ENCODE data around the gene DNAL1.
A peak's percentile ranks its signal among the peaks of the same experiment; 100 is the strongest.

Gene DNAL1

DNA sequence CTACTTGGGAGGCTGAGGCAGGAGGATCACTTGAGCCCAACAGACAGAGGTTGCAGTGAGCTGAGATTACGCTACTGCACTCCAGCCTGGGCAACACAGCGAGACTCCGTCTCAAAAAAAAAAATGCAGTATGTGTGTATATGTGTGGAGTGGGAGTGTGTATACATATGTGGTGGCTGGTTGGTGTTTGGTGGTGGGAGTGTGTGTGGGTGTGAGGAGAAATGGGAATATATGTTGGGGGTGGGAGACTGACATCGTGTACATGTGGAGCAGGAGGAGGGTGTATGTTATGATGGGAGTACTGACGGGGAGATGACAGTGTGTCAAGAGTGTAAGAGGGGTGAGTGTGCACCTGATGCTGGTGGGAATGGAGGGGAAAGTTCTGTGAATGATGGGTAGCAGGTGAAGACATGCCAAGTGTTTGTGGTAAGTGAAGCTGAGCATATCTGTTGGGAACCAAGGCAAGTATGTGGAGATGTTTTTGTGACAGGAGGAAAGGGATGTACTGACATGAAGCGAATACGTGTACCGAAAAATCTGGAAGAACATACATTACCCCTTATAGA, 65.2 kb downstream of the DNAL1 start:
- DNase-seq, result no peak

DNA sequence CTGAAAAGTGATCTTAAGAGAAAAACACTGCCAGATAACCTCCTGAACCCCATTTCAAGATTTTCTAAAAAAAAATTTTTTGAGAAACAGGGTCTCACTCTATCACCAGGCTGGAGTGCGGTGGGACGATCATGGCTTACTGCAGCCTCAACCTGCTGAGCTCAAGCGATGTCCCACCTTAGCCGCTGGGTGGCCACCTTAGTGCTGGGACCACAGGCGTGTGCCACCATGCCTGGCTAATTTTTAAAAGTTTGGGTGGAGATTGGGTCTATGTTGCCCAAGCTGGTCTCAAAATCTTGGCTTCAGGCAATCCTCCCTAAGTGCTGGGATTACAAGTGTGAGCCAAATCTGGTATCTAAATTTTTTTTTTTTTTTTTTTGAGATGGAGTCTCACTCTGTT, 66.0 kb downstream of the DNAL1 start:
- no peak for DNase-seq

DNA sequence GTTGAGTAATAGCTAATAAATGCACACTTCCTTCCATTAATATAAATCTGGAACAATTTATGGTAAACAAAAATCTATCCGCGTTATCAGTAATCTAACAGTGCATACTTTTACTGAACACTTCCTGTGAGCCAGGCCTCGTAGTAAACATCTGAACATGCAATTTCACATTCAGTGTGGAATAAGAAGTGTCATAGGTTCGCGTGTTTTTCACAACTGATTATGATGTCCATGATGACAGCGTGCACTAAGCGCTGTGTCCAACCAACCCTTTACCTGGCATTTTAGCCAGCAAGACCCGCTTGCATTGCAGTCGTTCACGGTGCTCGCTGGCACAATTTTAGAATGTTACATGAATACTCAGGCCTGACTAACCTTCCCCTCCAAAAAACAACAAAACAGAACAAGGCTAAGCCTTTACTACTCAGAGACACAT, 67.3 kb downstream of the DNAL1 start:
- no peak for DNase-seq

DNA sequence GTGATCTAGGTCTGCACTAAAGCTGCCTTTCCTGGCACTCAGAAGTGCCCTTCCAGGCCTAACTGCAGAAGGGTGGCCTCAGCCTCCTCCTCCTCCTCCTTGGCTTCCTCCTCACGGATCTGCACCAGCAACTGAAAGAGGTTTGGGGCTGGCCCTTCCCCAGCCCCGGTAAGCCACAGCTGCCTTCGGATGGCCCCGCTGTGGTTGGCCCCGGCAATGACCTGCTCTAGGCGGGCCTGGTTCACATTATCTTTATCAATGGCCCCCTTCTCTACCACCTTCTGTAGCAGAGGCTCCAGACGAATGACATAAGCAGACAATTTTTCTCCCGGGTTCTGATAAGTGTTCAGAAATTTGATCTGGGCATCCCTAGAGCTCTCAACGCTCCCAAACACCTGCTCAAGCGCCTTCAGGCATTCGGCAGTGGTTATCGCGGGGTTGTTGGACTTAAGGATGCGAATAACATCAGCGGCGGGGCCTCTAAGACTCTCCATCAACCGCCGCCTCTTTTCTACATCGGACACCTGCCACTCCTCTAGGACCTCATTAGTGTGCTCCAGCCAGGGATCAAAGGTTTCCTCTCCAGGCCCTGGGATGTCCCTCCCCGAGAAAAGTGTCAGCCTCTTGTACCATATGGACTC, 67.9 kb downstream of the DNAL1 start:
- DNase-seq, result peak; percentile 44 to 52

DNA sequence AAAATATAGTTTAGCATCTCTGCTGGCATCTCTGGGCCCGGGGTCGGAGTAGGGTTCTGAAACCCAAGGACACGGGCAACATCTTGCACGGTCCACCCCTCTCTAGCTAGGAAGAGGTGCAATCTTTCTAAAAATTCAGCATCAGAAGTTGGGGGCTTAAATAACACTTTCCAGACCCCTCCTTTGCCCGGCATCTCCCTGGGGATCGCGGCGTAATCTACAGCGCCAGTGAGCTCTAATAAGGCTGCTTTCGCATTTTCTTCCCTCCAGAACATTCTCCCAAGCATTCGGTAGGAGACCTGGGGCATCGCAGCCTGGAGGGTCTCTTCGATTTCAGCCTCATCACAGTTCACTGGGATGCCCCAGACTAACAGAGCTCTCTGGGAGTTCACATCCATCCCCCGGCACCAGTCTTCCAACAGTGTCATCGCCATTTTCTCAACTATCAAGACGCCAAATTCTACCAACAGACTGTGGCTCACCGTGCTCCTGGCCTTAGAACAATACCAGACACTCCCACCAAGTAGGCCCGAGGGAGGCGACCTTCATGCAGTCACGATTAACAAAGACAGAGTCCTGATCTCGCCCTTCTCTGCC, 68.5 kb downstream of the DNAL1 start:
- no peak for DNase-seq

DNA sequence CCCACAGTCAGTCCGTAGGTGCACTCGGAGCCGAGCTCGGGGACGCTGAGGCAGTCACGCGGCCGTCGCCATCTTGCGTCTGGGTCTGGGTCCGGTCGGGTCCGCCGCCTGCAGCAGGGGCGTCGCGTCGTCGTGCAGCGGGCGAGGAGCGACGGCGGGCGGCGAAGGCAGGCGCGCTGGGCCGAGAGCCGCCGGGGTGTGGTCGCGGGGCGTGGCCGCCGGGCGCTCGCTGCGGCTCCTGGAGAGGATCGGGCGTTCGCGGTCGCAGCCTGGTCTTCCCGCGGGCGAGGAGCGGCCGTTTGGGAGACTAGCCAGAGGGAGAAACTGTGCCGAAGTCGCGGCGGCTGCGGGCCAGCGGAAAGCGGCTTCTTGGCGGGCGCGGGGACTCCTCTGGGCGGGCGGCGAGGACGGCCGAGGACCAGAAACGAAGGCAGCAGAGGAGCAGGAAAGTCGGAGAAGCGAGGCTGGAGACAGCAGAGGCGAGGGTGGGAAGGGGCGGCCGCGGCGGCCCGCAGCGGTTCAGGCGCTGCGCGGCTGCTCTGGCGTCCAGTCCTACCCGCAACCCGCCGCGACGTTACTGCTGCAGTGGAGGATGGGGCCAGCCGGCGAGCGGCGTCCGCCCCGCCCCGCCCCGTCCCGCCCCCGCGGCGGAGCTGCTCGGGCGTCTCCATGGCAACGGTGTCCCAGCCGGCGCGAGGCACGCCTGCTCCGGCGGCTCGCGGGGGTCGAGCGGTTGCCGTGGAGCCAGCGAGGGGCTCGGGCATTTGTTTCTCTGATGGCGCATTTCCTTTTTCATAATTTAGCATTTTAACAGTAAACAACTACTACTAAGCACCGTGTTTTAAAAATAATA, 69.2 kb downstream of the DNAL1 start, which contains the start of gene PNMA1:
Gene PNMA1, minus strand, starts transcription at position 582 of the 853 bp plus-strand sequence. CDS start 745 bp downstream, outside the sequence.
- DNase-seq, result peak; percentile 71 to 72

DNA sequence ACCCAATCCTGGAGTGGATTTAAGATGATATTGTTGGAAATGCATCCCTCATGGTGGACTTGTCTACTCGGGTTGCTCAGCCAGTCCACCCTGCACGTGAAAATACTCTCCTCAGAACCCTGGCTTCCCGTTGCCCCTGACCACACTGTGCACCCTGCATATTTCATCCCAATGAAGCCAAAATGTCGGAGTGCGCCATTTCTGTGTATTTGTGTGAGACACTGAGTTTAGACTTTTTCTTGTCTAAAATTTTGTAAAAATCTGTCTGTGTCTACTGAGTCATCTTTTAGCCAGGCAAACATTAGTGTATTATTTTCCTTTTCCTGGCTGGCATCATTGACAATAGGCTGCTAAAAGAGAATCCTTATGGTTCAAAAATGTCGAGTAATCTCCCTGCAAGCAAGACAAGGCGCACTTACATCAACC, 69.9 kb downstream of the DNAL1 start:
- DNase-seq, result no peak

DNA sequence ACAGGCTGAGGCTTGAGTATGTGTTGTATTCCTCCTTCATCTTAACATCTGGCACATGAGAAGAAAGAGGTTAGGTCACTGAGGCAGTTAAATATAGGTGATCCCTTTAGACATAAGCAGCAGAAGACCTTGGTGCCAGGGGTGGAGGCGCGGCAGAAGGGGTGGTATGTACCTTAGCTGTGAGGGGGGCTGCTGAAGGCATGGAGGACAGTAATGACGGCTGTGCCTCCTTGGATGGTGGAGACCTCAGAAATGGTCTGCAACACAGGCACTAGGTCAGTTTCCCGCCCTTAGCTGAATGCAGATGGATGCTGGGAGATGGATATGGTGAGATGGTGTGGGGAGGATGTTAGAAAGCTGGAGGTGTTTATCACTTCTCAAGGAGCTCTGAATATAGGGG, 70.9 kb downstream of the DNAL1 start:
- no peak for DNase-seq

DNA sequence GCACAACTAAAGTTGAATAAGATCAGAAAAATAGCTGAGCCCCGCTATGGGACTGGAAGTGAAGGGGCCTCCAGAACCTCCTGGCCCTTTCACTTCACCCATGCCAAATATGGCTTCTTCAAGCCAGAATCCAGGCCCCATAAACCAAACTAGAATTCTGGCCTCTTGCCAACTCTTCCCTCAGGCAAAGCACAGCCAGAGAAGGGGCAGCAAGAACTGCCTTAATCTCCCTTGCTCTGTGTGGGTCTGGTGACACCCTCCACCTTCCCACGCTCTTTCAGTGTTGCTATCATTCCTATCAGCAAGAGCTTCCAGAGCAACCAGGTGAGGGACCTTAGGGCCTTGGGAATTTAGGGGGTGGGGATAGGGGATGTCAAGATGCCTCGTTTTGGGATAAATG, 72.5 kb downstream of the DNAL1 start:
- no peak for DNase-seq

DNA sequence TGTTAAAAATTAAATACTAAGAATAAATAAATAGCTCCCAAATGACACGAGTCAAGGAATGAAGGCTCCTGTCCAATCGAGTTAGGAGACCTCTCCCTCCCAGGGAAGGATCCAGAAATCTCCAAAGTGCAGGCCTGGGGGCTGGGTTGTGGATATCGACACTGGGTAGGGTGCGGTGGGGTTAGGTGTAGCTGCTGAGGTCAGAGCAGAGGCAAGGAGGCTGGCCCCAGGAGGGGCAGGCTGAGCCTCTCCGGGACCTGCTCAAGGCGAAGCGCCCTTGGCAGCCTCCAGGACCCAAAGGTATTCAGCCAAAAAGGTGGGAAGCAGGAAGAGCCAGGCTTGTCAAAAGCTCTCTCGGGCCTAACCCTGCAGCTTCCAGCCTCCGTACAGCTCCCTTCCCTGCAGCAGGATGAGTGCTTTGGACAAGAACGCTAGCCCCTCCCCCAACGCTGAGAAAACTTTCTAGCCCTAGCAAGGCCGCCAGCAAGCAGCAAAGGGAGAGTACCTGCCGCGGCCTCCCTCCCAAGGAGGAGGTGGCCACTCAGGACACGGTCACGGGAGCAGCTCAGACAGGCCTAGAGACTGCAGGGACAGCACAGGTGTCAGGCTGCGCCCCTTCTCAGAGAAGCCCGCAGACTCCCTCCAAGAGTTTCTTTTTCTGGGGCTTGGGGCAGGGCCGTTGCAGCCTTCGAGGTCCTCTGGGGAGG, 73.1 kb downstream of the DNAL1 start:
- no peak for DNase-seq

DNA sequence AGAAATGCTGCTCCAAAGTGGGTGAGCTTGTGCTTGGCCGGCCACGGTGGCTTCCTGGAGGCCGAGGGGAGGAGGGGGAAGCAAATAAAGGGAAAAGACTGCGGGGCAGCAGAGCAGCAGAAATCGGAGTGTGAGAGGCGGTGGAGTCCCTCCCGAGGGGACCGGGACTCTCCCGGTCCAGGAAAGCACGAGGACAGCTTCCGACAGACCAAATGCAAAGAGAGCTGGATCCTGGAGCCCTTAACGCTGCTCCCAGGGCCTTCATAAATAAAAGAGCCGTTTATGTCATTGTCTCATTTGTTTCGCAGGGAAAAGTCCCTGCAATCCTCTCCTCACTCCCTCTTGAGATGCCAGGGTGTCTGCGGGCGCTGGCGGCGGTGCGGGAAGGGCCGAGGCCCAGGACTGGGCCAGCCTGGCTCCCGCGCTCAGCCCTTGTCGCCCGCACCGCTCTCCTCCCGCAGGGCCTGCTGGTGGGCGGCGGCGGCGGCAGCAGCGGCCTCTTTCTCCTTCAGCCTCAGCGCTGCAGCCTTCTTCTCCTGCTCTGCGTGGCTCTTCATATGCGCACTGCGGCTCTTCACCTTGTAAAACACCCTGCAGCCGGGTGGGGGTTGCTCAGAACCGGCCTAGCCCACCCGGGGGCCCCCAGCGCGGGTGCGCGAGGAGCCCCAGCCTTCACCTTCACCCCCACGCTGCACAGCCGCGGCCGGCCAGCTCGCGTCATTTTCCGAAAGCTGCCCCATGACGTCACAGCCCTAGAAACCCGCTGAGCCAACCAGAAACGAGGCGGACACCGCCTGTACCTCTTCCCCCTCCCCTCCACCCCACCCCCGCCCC, 73.8 kb downstream of the DNAL1 start:
- DNase-seq, result no peak

DNA sequence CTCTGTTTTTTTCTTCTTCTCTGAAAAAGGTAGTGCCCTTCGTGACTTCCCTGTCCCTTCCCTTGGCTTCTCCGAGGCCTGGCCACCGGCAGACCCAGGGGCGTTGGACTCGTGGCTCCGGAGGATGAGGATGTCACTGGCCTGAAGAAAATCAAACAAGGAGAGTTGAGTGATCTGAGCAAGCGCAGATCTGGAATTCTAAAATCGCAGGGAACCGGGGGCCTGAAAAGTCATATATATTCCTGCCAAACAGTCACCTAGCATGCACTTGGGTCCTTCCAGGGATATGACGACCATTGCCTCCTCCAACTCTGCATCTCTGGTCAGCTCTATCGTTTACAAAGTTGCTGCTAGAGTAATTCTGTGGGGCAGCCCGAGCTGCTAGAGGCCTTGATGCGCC, 74.6 kb downstream of the DNAL1 start:
- no peak for DNase-seq

DNA sequence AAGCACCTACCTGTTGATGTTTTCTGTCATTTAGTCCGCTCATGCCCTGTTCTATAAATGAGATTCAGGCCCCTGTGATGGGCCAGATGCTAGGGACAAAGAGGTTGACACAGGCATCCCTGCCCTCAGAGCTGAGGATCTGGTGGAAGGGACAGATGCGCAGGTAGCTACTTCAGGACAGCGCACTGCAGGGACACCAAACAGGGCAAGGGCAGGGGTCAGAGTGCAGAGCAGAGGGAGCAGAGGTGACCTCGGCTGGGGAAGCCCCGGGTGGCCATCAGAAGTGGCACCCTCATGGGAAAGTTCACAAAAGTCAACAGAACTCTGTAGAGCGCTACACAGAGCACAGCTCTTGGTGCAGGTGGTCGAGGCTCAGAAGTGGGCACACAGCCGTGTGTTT, 75.0 kb downstream of the DNAL1 start:
- DNase-seq, result no peak

DNA sequence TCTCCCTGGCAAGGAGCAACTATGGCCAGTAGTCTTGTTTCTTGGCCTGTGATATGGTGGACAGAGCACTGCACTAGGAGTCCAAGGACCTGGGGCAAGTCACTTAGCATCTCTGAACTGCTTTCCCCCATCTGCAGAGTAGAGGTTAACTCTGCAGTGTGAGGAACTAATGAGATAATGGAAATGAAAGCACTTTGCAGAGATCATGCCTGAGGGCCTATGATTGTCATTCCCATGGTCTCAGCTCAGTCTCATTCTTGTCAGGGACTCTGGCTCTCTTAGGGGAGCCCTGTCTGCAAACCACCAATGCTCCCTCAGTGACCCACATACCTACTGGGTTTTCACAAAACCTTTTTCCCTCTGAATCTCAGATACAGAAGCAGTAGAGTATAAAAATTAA, 75.8 kb downstream of the DNAL1 start:
- DNase-seq, result no peak

DNA sequence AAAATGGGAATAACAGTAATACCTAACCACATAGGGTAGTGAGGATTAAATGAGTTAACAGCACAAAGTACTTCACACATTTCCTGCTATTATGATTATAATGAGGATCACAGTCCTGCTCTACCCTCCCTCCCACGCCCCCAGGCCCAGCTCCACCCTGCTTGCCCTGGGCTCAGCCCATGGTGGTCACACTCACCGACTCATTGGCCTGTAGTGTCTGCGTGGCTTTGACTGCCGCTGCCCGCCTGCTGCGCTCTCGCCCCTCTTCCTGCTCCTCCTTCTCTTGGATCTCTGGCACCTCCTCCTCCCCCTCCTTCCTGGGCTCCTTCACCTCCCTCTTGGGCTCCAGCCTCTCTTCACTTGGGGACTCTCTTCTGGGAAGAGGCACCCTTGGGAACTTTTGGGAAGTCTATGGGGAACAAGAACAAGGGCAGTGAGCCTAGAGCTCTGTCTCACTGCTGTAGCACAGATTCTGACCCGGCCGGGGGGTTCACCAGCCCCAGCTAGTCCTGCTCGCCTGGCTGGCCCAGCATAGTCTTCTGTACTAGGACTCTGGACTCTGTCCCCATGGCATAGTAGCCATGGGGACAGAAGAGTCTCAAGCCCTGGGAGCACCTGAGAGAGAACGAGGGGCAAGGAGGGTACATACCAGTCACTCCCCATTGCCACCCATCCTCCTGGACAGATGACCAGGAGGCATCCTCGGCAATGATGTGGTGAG, 76.5 kb downstream of the DNAL1 start:
- DNase-seq, result no peak

DNA sequence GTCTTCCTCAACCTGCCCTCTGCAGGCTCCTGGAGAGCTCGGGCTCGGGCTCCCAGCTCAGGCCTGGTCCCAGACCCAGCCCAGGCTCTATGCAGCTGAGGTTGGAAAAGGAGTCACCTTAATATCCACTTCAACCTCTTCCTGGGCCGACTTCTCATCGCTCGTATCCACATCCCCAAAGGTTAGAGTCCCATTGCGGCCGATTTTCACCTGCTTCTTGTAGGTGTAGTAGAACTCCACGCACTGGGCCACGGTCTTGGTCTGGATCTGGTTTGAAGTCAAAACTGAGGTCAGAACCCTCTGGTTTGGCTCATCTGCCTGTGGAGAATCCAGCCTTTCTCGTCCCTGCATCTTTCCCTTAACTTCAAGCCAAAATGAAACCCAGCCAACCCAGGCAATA, 77.8 kb downstream of the DNAL1 start:
- DNase-seq, result no peak

DNA sequence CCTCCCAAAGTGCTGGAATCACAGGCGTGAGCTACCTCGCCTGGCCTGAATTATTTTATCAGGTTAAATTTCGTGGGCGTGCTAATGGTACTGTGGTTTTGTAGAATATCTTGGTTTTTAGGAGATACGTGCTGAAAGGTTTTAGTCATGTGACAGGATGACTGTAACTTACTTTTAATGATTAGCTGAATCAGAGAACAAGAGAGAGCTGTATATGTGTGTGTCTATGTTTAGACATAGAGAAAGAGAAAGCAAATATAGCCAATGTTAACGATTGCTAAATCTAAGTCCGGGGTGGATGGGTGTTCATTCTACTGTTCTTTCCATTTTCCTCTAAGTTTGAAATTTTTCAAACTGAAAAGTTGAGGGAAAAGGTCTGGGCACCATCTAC, 78.6 kb downstream of the DNAL1 start:
- DNase-seq, result no peak

DNA sequence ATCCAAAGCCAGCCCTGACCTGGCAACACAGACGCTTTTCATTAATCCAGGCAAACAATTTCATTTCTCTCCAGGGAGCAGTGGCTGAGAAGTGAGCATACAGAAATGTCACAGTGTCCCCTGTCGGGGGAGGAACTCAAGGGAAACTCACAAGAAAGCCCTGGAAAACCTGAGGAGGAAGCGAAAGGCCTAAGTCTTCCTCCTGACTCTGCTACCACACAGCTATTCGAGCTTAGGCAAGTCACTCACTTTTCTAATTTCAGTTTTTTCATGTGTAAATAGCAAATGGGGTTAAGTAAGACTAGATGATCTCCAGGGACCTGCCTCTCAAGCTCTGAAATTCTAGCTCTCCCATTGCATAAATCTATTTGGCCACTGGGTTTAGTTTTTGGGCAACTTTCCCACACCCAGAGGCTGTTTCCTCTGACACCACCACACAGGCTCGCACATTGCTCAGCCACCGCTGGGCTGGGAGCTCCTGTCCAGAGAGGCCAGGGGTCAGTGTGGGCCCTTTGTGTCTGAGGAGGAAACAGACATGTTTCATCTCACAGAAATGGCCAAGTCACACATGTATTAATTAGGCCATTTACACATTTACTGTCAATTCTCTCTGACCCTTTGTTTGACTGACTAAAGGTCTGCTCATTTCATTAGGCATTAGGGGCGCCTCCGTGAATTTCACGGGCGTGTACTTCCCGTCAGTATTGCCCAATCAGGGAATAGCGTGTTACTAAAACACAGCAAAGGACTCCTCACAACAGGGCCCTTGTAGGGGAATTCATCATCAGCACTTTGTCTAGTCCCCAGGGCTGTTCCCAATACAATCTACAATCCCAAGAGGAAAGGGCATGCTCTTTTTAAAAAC, 79.2 kb downstream of the DNAL1 start:
- DNase-seq, result peak; percentile 7 to 29

DNA sequence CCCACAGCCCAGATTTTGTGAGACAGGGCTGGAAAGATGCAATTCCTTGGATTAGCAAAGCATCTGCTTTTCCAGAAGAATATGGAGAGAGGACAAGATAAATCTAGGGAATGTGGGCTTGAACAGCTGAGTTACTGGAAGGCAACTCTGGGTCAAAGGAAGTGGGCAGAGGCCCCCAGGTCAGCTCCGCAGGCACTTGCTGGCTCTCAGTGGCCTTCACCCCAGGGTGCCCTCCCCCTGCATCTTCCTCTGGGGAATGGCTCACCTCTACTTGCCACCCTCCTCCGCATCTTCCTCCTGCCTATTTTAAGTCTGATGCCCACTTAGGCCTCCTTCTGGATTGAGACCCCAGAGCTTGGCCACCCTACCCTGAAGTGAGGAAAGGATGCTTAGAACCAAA, 79.9 kb downstream of the DNAL1 start:
- DNase-seq, result no peak
